Fibroblast of villous mesenchyme (primary cell): ENCODE data around the gene MTNR1A. TPM values are rescaled to one million over a fixed set of nuclear protein-coding genes. Genes with fewer than 3 reads are reported as not detected.

ENCODE experiments used
- DNase-seq: peaks from one replicate; pipeline ENCODE4 v3.0.0-alpha.2; 2010; ENCODE audit warnings: low read depth
- H3K4me3 ChIP-seq: 2 replicates; pipeline ENCODE4 v1.5.1; 2011; ENCODE audit warnings: low read depth, mild to moderate bottlenecking, low read length
- total RNA-seq: library from RNA; depleted of rRNA; stranded (reverse); fragments of >200 nt; gene quantifications from 2 replicates; pipeline ENCODE4 v1.2.3, GENCODE V29; 2012
- TF ChIP-seq, protein P1 (sequence below): IDR thresholded peaks from 2 replicates; pipeline ENCODE4 v1.5.1; 2012; ENCODE audit warnings: low read depth, mild to moderate bottlenecking, low read length; ENCODE audit not compliant: insufficient read depth

The MTNR1A gene
- not detected in 2 replicates for total RNA-seq

DNA sequence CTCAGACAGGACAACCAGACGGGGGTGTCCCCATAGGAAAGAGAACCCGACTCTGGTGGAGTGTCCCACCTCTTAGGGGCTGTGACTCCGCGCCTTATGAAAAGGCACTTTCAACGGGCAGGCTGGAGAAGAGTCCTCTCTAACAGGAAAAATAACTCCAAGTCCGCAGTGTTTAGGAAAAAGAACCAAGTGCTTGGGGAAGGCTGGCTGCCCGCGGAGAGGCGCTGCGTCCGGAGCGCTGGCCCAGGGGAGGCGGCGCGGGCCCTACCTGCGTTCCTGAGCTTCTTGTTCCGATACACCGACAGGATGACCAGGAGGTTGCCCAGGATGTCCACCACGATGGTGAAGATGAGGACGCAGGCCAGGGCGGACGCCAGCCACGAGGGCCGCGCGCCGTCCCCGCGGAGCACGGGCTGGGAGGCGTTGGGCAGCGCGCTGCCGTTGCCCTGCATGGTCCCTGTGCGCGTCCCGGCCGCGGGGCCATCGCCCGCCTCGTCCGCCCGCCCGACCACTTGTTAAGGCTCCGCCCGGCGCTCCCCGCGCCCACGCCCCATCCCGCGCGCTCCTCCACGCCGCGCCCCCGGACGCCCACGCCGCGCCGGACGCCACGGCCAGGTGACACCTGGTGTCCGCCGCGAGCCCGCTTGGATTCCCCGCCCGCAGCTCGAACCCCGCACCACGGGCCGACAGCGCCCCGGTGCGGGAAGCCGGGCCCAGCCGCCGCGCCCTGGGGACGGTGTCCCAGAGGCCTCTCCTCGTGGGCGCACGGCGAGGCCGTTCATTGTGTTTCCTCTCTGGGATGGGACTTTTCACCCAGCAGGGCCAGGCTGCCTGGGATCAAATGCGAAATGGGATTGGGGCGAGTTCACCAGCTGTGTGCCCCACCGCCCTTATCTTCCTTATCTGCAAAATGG, at the start of gene MTNR1A:
Gene MTNR1A (minus strand): TSS at position 654 of the 914 bp plus-strand sequence. CDS start 202 bp downstream, at position 452.
- DNase-seq, result no peak
- peak within 1 kb of the TSS; percentile 38 for H3K4me3 ChIP-seq
- TF ChIP-seq, protein P1, sequence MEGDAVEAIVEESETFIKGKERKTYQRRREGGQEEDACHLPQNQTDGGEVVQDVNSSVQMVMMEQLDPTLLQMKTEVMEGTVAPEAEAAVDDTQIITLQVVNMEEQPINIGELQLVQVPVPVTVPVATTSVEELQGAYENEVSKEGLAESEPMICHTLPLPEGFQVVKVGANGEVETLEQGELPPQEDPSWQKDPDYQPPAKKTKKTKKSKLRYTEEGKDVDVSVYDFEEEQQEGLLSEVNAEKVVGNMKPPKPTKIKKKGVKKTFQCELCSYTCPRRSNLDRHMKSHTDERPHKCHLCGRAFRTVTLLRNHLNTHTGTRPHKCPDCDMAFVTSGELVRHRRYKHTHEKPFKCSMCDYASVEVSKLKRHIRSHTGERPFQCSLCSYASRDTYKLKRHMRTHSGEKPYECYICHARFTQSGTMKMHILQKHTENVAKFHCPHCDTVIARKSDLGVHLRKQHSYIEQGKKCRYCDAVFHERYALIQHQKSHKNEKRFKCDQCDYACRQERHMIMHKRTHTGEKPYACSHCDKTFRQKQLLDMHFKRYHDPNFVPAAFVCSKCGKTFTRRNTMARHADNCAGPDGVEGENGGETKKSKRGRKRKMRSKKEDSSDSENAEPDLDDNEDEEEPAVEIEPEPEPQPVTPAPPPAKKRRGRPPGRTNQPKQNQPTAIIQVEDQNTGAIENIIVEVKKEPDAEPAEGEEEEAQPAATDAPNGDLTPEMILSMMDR, result no peak

DNA sequence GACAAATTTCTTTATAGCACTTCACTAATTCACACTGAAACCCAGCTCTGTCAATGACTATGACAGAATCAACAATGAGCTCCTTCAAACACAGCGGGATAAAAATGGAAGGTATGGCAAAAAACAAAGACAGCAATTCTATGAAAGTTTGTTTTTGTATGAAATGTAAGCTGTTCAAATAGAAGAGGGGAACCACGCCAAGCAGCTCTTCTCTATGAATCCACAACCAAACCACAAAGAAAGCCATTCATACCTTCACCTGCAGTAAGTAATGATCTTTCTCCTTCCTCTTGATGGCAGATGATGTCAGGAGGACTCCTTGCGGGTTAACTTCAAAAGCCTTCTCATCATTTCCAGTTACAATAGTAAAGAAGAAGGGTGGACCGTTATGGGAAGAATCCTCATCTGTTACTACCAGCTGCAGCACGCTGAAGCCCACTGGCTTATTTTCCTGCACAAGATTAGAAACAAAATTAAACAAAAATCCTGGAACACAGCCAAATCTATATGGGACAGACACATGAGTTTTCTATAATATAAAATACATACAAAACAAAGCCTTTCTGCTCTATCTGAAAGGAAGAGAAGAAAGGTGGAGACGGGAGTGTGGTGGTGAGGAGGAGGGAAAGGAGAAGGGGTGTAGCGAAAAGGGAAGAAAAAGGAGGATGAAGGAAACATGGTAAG, 48.9 kb upstream of the MTNR1A start:
- no peak overlapping the region for H3K4me3 ChIP-seq
- TF ChIP-seq, protein P1, result no peak
- DNase-seq, result no peak

- TF ChIP-seq, protein P1, result no peak
- H3K4me3 ChIP-seq, result no peak overlapping the region
- DNase-seq, result no peak
Observed at GRCh38 chr4:186602978-186603377, 47.6 kb upstream of the MTNR1A start.

DNA sequence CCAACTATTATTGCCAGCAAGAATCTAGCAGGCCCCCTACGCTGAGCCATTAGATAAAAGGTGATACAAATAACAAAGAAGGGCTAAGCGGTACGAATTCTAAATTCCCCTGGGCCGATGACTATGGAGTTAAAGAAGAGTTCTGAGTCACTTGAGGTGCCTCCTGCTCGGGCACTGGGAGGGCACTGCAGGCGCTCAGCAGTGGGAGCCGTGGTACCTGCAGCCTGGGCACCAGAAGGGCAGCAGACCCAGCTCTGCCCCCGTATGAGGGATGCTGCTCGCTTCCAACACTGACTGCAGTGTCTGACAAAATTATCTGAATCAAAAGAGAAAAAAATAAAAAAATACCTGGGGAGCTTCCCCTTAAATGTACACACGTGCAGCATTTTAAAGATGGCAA, 44.1 kb upstream of the MTNR1A start:
- DNase-seq, result no peak
- H3K4me3 ChIP-seq, result no peak overlapping the region
- TF ChIP-seq, protein P1, result no peak

- TF ChIP-seq, protein P1, result no peak
- DNase-seq, result no peak
- H3K4me3 ChIP-seq, result no peak overlapping the region
Observed at GRCh38 chr4:186598686-186599085, 43.3 kb upstream of the MTNR1A start.

DNA sequence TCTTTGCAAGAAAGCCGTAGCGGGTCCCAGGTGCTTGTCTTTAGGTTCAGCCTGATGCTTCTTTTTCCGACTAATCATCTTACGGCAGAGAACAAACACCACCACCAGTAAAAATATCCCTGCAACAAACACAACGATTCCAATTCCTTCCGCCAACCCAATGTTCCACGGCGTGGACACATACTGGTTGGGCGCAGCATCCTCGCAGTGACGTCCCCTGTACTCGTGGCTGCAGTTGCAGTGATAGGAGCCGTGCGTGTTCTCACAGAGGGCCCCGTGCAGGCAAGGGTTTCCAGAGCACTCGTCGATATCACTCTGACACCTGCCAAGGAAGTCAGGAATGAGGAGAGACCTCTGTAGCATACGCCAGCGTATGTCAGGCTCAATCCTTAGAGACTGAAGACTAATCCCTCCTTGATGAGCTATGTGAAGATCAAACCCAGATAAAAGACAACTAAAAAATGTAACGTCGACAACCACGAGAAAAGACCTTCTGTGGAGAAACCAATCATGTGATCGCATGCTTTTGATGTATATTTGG, 41.6 kb upstream of the MTNR1A start:
- DNase-seq, result no peak
- TF ChIP-seq, protein P1, result no peak
- H3K4me3 ChIP-seq, result no peak overlapping the region
